GM18868 (cell line): Measurements from ENCODE around the gene DHX9.

Experiments used
- ATAC-seq: cut with Tn5 transposase; IDR thresholded peaks from one replicate; pipeline ENCODE4 v1.9.1; 2021; ENCODE audit warnings: mild to moderate bottlenecking, moderate library complexity; ENCODE audit not compliant: unreplicated experiment

The DHX9 gene

DNA sequence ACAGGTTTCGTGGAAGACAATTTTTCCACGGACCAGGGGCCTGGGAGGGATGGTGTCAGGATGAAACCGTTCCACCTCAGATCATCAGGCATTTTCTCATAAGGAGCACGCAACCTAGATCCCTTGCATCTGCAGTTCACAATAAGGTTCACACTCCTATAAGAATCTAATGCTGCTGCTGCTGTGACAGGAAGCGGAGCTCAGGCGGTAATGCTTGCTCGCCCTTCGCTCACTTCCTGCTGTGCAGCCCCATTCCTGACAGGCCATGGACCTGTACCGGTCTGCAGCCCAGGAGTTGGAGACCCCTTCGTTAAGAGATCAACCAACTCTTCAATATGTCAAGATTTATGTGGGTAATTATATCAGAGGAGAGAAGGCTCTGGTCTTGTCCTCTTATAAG is 3.3 kb upstream of the DHX9 start:
- no peak for ATAC-seq

DNA sequence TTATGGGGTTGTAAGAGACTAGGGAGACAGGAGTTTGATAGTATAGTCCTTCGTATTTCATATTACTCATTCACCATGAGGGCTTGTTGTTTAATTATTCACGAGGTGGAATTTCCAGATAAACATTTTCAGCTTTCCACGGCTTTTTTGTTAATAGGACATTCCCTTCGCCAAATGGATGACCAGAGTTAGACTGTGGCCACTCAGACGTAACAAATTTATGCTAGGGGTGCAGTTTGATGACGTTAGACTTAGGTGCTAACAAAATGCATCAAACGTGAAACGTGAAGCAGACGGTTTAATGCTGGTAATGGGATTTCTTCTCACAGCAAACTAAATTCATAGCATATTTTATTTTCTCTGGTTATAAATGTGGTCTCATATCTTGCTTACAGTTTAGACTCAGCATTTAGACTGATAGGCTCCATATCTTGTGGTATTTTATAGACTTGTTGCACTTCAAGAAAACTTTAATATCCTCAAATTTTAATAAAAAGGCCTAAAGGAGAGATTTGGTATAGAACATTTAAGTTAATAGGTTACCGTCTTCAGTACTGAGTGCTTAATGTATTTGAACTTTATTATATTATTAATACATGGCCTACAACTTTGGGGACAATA is 2.3 kb downstream of the DHX9 start:
- ATAC-seq, result no peak

DNA sequence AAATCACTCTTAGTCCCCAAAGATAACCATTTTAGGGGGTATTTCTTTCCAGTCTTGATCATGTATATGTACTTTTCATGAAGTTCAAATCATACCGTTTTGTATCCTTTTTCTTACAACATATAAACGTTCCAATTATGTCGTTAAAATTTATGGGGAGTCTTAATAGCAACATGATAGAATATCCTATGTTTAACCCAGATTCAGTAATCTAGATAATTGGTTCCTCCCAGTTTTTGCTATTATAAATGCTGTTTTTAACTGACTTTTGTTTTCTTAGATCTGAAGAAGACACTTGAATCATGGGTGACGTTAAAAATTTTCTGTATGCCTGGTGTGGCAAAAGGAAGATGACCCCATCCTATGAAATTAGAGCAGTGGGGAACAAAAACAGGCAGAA is 3.1 kb downstream of the DHX9 start:
- ATAC-seq, result no peak

DNA sequence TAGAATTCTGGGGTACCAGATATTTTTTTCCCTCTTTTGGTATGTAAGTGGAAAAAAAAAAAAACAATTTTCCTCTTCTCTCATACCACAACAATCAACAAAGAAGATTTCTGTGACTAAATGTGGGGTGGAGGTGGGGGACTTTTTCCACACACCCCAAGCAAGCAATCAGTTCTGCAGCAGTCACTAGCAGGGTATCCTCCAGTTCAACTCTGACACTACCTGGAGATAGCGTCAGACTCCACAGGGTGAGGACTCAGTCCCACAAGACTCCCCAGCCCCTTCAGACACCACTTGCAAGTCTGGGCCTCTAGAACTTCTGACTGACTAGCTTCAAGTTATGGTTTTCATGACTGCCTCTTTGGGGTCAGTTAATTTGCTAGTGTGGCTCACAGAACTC is 6.2 kb downstream of the DHX9 start:
- ATAC-seq, result no peak

DNA sequence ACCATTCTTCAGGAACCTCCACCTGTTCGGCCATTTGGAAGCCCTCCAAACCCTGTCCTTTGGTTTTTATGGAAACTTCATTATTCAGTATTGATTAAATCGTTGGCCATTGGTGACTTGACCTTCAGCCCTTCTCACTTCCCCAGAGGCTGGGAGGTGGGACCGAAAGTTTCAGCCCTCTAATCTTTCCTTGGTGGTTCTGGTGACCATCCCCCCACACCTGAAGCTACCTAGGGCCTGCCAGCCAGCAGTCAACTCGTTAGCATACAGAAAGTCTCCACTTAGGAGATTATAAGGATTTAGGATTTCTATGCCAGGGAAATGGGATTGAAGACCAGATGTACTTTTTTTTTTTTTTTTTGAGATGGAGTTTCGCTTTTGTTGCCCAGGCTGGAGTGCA is 6.7 kb downstream of the DHX9 start:
- ATAC-seq, result no peak

DNA sequence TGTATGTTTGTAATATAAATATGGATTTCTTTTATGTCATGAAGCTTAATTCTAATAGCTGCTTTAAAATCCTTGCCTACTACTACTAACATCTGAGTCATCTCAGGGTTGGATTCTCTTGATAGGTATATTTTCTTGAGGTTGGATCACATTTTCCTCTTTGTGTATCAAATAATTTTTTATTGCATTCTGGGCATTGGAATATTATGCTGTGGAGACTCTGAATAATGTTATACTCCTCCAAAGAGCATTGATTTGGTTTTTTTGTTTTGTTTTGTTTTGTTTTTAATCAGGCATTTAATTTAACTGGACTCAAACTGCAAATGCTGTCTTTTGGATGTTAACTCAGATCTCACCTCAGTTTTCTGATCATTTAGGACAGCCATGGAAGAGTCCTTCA is 8.0 kb downstream of the DHX9 start:
- ATAC-seq, result no peak

DNA sequence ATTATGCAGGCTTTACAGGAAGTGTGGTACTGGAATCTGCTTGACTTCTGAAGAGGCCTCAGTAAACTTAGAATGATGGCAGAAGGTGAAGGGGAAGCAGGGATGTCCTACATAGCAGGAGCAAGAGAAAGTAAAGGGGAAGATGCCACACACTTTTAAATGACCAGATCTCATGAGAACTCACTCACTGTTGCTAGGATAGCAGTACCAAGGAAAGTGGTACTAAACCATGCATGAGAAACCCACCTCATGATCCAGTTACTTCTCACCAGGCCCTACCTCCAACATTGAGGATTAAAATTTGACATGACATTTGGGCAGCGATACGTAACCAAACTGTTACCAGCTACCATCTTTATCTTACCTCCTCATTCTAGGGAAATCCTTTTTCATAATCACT is 9.6 kb downstream of the DHX9 start:
- ATAC-seq, result no peak

DNA sequence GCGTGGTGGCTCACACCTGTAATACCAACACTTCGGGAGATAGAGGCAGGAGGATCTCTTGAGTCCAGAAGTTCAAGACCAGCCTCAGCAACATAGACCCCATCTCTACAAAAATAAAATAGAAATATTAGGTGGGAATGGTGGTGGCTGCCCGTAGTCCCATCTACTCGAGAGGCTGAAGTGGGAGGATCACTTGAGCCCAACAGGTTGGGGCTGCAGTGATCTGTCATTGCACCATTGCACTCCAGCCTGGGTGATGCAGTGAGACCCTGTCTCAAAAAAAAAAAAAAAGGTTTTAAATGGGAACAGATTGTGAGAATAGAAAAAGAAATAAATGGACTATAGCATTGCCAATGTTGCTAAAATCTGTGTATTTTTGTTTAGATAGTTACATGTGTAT is 11.2 kb downstream of the DHX9 start:
- no peak for ATAC-seq

DNA sequence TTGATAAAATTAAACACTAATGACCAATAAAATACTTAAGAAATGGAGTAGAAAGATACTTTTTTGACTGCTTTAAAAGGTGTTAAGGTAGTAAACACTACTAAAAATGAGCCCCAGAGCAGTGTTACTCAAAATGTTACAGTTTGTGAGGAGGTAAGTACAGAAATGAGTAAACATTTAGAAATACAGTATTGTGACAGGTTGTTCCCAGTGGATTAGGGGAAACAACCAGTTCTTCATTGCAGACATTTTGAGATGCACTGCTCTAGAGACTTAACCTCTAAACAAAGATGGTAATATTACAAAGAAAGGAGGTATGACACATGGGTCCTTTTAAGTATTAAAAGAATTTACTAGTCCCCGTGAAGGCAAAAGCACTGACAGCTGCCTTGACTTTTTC is 12.7 kb downstream of the DHX9 start:
- ATAC-seq, result no peak

DNA sequence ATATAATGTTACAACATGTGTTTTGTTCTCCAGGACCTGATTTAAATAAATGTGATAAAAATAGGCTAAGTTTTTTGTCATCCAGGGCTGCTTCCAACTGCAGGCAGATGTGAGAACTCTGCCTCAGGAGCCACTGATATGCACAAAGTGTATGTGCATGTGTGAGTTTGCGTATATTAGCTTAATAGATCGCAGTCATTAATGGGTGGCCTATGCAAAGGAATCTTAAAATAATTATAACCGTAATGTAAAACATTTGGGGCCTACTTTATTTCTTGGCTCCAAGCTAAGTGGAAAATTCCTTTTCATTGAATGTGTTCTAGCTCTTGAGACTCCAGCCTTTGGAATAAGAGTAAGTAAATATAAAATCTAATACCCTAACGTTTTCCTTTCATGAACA is 16.8 kb downstream of the DHX9 start:
- no peak for ATAC-seq

DNA sequence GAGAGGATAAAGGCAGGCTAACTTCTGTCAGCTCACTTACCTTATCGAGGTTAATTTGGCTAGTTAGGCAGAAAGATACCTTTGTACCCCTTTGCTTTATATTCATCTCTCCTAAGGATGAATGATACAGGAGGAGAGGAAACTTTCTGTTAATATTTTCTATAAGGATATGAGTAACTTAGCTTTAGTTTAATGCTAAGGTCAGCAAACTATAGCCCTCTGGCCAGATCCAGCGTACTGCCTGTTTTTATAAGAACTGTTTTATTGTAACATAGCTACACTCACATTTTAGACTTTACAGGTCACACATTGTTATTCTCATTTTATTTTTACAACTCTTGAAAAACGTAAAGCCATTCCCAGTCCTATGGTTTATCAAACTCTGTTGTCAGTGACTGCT is 18.1 kb downstream of the DHX9 start:
- ATAC-seq, result no peak

DNA sequence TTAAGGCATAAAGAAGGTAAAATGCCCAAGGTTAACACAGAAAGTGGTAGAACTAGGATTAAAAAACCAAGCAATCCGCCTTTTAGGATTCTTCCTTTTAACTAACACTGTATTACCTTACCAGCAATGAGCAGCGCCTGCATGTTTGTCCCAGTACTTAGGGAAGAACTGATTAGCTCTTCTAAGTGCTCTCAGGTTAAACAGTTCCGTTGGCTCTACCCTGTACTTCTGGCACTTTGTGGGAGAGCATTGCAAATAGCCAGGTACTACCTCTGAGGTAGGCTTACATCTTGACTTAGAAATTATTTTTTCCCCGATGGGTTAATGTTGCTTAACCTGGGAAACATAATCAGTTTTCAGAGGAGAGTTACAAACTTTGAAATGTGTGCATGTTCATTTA is 21.5 kb downstream of the DHX9 start:
- no peak for ATAC-seq

DNA sequence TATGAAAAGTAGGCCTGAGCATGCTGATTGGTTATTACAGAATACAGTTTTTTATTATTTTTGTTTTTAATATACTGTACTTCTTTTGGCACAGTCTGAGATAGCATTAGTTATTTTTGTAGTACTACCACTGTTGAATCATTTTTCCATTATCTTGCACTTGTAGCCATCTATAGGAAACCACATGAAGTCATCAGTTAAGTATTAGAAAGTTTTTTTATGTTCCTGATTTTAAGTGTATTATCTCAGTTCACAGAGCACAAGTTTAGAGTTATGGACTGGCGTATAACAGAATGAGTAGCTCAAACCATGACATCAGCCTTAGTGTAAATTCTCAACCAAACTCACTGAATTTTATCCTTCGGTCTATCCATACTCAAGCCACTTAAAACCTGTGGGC is 22.8 kb downstream of the DHX9 start:
- no peak for ATAC-seq

DNA sequence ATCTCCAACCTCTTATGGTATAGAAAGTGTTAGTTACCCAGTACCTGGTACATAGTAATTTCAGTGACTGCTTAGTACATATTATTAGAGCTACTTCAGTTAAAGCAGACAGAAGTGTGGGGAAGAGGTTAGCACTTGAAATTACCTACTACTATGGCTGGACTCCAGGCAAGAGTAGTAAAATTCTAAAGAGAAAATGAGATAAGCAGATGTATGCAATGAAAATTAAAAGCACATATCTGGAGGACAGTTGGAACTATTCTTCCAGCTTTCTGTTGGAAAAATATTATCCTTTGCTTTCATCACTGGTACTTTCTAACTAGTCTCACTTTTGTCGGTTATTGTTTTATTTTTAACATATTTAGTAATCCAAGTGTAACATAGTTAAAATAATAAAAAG is 23.7 kb downstream of the DHX9 start:
- ATAC-seq, result no peak

DNA sequence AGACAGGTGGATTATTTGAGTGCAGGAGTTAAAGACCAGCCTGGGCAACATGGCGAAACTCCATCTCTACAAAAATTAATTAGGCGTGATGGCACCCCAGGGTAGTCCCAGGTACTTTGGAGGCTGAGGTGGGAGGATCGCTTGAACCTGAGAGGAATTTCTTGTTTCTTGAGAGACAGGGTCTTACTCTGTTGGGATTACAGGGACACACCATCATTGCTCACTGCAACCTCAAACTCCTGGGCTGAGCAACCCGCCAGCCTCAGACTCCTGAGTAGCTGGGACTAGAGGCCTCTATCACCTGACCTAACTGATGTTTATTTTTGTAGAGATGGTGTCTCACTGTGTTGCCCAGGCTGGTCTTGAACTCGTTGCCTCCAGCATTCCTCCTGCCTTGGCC is 24.8 kb downstream of the DHX9 start:
- no peak for ATAC-seq

DNA sequence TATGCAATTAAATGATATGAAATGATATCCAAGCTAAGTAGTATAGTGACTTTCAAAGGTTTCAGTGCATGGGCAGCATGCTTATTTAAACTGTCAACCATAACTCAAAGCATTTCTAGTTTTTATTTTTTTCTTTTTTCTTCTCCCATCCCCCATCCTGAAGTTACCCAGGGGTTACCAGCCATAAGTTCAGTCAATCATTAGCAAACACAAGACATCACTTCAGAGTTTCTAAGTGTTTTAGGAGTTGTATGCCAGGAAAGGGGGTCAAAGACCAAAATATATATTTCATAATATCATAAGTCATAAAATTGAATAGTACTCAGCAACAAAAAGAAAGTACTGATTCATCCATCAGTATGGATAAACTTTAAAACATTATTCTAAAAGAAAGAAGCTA is 28.7 kb downstream of the DHX9 start:
- ATAC-seq, result no peak

DNA sequence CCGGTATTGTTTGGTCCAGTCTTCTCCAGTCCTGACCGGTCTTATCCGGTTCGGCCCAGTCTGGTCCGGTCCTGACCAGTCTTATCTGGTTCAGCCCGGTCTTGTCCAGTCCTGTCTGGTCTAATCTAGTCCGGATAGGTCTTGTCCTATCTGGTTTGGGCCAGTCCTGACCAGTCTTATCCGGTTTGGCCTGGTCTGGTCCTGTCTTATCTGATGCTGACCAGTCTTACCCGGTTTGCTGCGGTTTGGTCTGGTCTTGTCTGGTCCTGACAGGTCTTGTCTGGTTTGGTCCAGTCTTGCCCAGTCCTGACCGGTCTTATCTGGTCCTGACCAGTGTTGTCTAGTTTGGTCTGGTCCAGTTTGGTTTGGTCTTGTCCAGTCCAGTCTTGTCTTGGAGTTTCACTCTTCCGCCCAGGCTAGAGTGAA is 30.1 kb downstream of the DHX9 start:
- no peak for ATAC-seq

DNA sequence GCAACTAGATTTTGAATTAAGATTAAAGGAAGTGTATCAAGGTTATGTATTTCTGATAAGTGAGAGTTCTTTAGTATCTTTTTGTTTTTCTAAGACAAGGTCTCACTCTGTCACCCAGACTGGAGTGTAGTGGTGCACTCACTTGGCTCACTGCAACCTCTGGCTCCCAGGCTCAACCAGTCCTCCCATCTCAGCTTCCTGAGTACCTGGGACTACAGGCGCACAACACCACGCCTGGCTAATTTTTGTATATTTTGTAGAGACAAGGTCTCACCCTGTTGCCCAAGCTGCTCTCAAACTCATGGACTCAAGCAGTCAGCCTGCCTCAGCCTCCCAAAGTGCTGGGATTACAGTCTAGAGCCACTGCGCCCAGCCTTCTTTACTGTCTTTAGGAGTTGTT is 33.7 kb downstream of the DHX9 start:
- ATAC-seq, result no peak

DNA sequence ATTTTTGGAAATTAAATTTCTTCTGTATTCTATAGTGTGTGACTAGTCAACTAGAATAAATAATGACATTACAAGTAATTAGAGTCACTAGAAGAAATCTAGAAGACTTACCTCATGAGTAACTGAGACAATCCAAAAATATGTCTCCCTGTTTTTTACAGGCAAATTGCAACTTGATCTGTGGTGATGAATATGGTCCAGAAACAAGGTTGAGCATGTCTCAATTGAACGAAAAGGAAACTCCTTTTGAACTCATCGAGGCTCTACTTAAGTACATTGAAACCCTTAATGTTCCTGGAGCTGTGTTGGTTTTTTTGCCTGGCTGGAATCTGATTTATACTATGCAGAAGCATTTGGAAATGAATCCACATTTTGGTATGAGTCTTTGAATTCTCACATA is 36.7 kb downstream of the DHX9 start:
- ATAC-seq, result no peak

DNA sequence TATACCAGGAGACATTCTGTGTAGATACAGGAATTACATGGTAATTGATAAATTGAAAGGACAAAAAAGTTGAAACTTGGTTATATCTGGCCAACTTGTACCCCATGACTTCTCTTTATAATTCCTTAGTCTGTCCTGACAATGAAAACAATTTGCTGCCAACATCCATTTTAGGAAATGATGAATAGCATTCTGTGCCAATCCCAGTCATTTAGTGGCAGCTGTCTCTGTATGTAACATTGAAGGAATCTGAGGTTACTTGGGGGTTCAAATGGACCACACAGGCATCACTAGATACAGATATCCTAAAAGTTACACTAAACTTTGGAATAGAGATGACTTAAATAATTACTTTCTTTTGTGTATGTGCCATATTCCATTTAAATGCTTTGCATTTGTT is 38.2 kb downstream of the DHX9 start:
- no peak for ATAC-seq

DNA sequence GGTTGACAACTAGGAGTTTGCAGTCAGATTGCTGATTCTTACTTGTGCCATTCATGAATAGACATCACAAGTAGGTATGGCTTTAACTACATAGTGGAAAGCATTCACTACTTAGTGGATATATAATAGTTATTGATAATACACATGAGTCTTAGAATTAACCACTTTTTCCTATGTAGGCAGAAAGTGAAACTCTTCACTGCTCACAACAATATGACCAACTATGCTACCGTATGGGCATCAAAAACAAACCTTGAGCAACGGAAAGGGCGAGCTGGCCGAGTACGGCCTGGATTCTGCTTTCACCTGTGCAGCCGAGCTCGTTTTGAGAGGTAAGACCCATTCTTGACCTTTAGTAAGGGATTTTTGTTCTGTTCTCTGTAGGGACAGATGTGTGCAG is 38.7 kb downstream of the DHX9 start:
- no peak for ATAC-seq

DNA sequence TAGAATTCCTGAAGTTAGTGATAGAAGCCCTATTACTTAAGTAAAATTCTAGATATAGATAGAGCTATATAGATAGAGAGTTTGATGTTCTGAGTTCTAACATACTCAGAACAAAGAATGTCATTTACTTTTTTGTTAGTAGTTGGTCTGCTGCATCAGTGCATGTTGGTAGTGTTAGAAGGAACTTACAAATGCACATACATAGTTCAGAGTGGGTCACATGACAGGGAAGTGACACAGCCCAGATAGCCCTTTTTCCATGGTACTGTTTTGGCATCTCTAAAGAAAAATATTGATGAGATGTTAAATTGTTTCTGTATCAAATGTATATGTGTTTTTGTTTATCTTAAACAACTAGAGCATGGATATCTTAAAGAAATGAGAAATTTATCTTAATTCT is 45.7 kb downstream of the DHX9 start:
- no peak for ATAC-seq

DNA sequence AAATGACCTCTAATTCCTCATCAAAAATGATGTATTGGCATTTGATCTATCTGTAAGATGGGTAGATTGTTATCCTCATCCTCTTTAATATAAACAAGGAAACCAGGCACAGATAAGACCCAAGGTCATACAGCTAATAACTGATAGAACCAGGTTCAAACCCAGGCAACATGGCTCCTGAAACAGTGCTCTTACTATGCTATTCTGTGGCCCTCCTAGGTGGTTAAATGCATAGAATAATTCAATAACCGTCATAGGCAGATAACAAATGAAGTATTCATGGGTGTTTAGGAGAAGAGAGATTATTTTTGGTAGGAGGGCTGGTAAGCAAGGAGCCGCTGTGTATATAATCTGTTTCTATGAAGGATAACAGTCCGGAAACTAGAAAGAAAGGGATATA is 46.4 kb downstream of the DHX9 start:
- ATAC-seq, result no peak

DNA sequence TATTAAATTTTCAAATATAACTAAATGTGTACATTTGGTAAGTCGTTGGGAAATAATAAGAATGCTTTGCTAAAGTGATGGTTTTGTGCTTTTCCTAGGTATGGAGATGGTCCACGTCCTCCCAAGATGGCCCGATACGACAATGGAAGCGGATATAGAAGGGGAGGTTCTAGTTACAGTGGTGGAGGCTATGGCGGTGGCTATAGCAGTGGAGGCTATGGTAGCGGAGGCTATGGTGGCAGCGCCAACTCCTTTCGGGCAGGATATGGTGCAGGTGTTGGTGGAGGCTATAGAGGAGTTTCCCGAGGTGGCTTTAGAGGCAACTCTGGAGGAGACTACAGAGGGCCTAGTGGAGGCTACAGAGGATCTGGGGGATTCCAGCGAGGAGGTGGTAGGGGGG is 47.8 kb downstream of the DHX9 start:
- no peak for ATAC-seq
